ENCODE measurements around the gene ATP1B1. TPM values are rescaled to one million over a fixed set of nuclear protein-coding genes. Genes with fewer than 3 reads are reported as not detected.

The ATP1B1 gene
- total and polyA plus RNA-seq, 5 experiments from 2014 or later = 0.62 to 1.8 (median 0.97) TPM

DNA sequence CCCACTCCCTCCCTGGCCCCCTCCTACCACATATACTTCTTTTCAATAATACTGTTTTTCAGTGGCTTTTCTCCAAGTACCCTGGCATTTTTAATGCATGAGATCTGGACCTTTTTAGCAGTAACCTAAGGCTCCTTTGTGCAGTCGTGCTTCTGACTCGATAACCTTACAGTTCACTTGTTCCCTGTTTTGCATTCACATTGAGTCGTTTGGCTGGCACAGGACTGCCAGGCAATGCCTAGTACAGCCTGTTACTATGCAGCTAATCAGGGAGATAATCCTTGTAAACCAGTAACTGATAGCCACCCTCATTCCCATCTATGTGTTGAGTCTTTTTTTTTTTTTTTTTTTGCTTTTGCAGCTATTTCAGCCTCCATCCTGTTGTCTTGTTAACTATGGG, 3.7 kb downstream of the ATP1B1 start:
- ATAC-seq (no peak), DNase-seq (no peak)
- H3K9me3 Mint-ChIP-seq = no peaks in the 10 kb centered on the region
- POLR2A ChIA-PET = no interaction called here
- peaks cover 0 to 10% (median 4%) of the 10 kb centered on the region in 5 donors for H3K27me3 Mint-ChIP-seq
- peak overlapping the region in 1 of 10 donors; percentile 20 for H3K27ac Mint-ChIP-seq
- H3K4me3 Mint-ChIP-seq = peak overlapping the region in 4 of 10 donors; percentile 15 to 33 (median 24)
- H3K36me3 Mint-ChIP-seq = peaks cover 0 to 8% (median 4%) of the 10 kb centered on the region in 3 donors
- H3K4me1 Mint-ChIP-seq = peaks cover 15 to 43% (median 36%) of the 10 kb centered on the region in 4 donors

DNA sequence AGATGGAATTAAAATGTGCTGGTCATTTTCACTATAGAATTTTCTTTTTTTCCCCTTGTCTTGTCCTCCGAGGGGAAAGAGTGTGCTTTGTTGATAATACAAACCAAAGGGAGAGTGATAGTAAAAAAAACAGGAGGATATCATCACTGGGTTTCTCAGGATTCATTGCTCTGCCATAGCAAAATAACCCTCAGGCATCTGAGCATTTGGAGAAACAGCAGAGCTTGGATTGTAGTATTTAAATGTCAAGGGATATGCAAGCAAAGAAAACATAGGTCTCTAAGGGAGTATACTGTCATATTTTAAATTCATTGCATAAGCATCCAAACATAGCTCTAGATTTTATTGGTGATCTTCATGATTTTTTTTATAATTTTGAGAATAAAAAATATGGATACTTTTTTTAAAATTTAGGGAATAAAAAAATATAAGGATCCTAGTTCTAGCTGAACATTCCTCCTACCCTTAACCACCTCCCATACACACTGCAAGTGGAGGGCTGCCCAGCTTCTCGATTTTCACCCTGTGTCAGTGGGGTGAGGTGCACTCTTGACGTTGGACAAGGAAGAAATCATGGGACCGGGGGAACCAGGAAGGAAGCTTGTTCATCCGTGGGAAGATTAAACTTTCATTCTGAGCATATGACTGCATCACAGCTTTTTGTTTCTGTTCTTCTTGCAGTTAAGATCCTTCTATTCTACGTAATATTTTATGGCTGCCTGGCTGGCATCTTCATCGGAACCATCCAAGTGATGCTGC, 4.4 kb downstream of the ATP1B1 start:
- Mint-ChIP-seq H3K27me3 (peaks cover 0 to 10% (median 4%) of the 10 kb centered on the region in 5 donors), H3K36me3 (peaks cover 0 to 8% (median 4%) of the 10 kb centered on the region in 3 donors), H3K4me1 (peaks cover 15 to 41% (median 33%) of the 10 kb centered on the region in 4 donors), H3K4me3 (peak overlapping the region in 1 of 10 donors; percentile 4), H3K27ac (no peak overlapping the region), H3K9me3 (no peaks in the 10 kb centered on the region)
- ATAC-seq (no peak), DNase-seq (no peak)
- POLR2A ChIA-PET = interaction anchor here (0.6 kb wide), 1 partner anchor 1890 kb away, joined by 6 read pairs; the partner anchor contains the start of gene POU2F1

DNA sequence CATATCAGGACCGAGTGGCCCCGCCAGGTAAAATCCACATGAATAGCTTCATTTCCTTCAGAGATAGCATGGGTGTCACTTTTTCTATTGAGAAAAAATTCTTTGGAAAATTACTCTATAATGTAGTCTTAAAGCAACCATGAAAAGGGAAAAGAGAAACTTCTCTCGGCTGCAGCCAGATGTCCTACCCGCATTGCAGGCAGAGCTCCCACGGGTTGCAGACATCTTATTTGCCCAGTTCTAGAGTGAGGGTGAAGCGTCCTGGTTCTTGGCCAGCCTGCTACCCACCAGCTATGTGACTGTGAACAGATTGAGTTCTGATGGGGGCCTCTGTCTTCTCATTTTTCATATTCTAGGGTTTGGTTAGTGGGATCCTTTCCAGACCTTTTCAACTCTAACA, 5.0 kb downstream of the ATP1B1 start:
- peaks cover 0 to 10% (median 4%) of the 10 kb centered on the region in 5 donors for H3K27me3 Mint-ChIP-seq
- H3K27ac Mint-ChIP-seq = no peak overlapping the region
- peaks cover 15 to 46% (median 33%) of the 10 kb centered on the region in 4 donors for H3K4me1 Mint-ChIP-seq
- ATAC-seq (no peak), DNase-seq (no peak)
- peaks cover 0 to 8% (median 4%) of the 10 kb centered on the region in 3 donors for H3K36me3 Mint-ChIP-seq
- no peak overlapping the region for H3K4me3 Mint-ChIP-seq
- no peaks in the 10 kb centered on the region for H3K9me3 Mint-ChIP-seq
- POLR2A ChIA-PET = interaction anchor here (0.6 kb wide), 1 partner anchor 1891 kb away, joined by 6 read pairs; the partner anchor contains the start of gene POU2F1

DNA sequence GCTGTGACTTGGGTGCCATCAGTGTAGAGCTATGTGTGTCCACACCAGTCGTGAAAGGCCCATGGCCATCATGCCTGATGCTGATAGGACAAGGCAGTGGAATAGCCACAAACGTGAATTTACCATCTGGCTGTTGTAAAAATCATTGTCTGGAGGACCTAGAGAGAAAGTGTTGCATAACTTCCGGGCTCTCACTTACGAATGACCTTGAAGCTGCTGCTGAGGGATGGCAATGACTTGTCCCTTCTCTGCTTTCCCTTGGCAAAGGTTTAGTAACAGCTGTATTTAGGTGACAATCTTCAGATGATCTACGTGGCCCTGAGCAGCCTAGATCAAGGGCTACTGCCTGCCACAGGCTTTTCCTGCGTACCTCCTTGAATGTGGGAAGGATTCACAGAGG, 5.8 kb downstream of the ATP1B1 start:
- POLR2A ChIA-PET = no interaction called here
- no peak overlapping the region for H3K27ac Mint-ChIP-seq
- H3K27me3 Mint-ChIP-seq = peaks cover 0 to 7% (median 4%) of the 10 kb centered on the region in 5 donors

DNA sequence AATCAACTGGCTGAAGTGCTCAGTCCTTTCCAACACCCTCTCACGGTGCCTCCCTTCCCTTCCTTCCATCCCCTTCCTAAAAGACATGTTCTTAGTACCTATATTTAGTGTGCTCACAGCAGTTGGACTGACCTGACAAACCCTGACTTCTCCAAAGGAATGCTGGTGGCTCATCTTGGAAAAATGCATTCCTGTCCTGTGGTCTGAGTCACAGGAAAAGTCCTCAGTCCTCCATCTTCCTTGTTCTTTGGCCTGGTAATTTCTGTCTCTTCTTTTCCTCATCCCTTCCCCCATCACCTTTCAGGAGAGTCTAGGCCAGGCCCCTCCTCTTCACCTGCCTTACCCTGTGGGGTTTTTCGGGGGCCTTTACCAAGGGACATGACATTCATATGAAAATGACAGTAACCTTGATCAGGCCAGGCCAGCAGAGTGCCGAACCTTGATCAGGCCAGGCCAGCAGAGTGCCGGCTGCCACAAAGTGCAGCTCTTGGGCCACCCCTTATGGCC, 7.2 kb downstream of the ATP1B1 start:
- H3K27me3 Mint-ChIP-seq = peaks cover 0 to 4% (median 3%) of the 10 kb centered on the region in 5 donors
- H3K36me3 Mint-ChIP-seq = peaks cover 0 to 8% (median 4%) of the 10 kb centered on the region in 3 donors
- no peak for DNase-seq
- H3K4me1 Mint-ChIP-seq = peaks cover 9 to 34% (median 16%) of the 10 kb centered on the region in 4 donors
- H3K4me3 Mint-ChIP-seq = no peak overlapping the region
- POLR2A ChIA-PET = no interaction called here
- H3K27ac Mint-ChIP-seq = peak overlapping the region in 1 of 10 donors; percentile 48
- H3K9me3 Mint-ChIP-seq = no peaks in the 10 kb centered on the region
- no peak for ATAC-seq

More for the DNA sequence above, 5.8 kb downstream of the ATP1B1 start:
- DNase-seq (no peak), ATAC-seq (no peak)
- Mint-ChIP-seq H3K36me3 (peaks cover 0 to 8% (median 4%) of the 10 kb centered on the region in 3 donors), H3K4me3 (peak overlapping the region in 1 of 10 donors; percentile 20), H3K9me3 (no peaks in the 10 kb centered on the region), H3K4me1 (peaks cover 12 to 47% (median 29%) of the 10 kb centered on the region in 4 donors)

DNA sequence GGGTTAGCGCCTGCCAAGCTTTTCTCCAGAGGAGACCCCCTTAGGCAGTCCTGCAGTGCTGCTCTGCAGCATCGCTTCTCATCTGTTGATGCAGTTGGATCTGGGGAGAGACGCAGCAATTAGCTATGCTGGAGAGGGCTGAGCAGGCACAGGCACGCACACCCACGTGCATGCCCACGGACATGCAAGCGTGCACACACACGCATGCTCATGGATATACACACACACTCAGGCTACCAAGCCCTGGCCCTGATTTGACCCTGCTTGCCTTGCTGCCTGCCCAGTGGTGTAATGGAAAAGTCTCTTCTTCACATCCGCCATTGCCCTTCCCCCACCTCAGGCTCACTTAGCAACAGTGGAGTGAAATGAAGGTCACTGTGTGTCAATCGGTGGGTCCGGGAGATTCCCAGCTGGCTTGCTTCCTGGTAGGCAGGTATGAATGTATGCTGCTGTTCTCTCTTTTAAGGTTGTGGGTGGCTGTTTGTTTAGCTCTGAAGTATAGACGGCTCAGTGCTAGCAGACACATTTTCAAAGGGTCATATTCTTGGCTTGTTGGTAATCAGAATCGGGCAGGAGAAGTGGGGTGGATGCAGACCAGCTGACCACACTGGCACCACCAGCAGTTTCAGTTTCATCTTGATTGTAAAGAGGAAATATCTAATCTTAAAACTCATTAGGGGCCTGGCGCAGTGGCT, 9.5 kb downstream of the ATP1B1 start:
- Mint-ChIP-seq H3K4me1 (peaks cover 0 to 14% (median under 1%) of the 10 kb centered on the region in 4 donors), H3K9me3 (no peaks in the 10 kb centered on the region), H3K27me3 (peaks cover 0 to 4% (median 0%) of the 10 kb centered on the region in 5 donors), H3K4me3 (peak overlapping the region in 1 of 10 donors; percentile 58), H3K36me3 (peaks cover 0 to 8% (median 4%) of the 10 kb centered on the region in 3 donors), H3K27ac (peak overlapping the region in 1 of 10 donors; percentile 42)
- DNase-seq (no peak), ATAC-seq (no peak)
- POLR2A ChIA-PET = no interaction called here

DNA sequence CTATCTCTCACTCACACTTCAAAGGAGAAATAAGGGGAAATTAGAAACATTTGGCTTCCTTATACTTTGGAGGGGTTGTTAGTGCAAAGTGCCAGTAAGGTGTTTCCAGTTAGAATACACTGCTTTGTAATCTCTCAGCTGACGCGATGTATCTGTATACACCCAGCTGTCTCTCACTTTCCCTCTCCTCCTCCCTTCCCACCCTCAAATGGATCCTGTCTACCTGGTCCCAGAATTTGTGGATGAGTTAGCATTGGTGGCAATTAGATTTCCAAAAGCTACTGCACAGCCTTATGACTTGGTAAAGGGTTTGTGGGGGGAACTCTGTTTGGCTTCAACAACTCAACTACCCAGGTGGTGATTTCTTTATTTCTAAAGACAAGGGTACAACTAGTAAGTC, 10.5 kb downstream of the ATP1B1 start:
- peaks cover 0 to 13% (median under 1%) of the 10 kb centered on the region in 4 donors for H3K4me1 Mint-ChIP-seq

DNA sequence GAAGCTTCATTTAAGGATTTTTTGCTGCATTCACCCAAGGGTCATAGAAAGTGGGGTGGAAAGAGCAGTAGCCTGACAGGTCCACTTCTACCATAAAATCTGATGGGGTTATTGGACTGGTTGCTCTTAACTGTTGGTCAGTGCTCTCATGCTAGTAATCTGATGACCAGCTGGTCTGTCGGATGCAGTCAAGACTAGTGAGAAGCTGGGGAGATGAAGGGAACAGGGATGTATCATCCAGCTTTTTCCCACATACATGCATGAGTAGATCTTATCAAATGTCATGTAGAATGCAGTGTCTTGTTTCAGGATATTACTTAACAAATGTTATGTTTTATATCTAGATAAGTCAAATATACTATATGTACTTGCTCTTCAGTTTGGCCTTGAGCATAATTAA, 11.1 kb downstream of the ATP1B1 start:
- Mint-ChIP-seq H3K36me3 (peaks cover 0 to 3% (median 1%) of the 10 kb centered on the region in 3 donors), H3K27ac (peak overlapping the region in 1 of 10 donors; percentile 43), H3K9me3 (no peaks in the 10 kb centered on the region), H3K27me3 (peaks cover 0 to 4% (median 0%) of the 10 kb centered on the region in 5 donors), H3K4me3 (no peak overlapping the region), H3K4me1 (peaks cover 0 to 8% (median under 1%) of the 10 kb centered on the region in 4 donors)
- POLR2A ChIA-PET = no interaction called here
- DNase-seq (no peak), ATAC-seq (no peak)

More for the DNA sequence above, 10.5 kb downstream of the ATP1B1 start:
- ATAC-seq (no peak), DNase-seq (no peak)
- no peak overlapping the region for H3K27ac Mint-ChIP-seq
- peaks cover 0 to 4% (median 0%) of the 10 kb centered on the region in 5 donors for H3K27me3 Mint-ChIP-seq
- peaks cover 0 to 8% (median 2%) of the 10 kb centered on the region in 3 donors for H3K36me3 Mint-ChIP-seq
- no peak overlapping the region for H3K4me3 Mint-ChIP-seq
- no peaks in the 10 kb centered on the region for H3K9me3 Mint-ChIP-seq
- POLR2A ChIA-PET = no interaction called here

DNA sequence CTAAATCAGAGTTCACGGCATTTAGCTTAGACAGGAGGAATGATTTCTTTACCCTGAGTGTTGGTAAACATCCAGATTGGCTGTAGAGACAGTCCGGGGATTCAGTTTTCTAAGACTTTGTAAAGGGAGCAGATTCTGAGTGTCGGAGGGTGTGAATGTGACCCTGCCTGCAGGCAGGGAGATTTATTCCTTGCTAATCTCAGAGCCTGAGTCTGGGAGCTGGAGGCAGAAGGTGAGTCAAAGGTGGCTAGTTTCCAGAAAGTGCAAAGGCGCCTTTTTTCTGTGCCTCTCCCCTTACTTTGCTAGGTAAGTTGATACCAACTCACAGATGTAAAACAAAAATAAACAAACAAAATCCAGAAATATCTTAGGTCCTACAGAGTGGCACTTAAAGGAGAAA, 11.7 kb downstream of the ATP1B1 start:
- Mint-ChIP-seq H3K4me1 (peaks cover 0 to 8% (median under 1%) of the 10 kb centered on the region in 4 donors), H3K36me3 (peaks cover 0 to 3% (median 0%) of the 10 kb centered on the region in 3 donors), H3K4me3 (no peak overlapping the region), H3K27ac (no peak overlapping the region), H3K9me3 (no peaks in the 10 kb centered on the region), H3K27me3 (peaks cover 0 to 4% (median 0%) of the 10 kb centered on the region in 5 donors)
- ATAC-seq = no peak
- POLR2A ChIA-PET = no interaction called here
- DNase-seq = no peak

DNA sequence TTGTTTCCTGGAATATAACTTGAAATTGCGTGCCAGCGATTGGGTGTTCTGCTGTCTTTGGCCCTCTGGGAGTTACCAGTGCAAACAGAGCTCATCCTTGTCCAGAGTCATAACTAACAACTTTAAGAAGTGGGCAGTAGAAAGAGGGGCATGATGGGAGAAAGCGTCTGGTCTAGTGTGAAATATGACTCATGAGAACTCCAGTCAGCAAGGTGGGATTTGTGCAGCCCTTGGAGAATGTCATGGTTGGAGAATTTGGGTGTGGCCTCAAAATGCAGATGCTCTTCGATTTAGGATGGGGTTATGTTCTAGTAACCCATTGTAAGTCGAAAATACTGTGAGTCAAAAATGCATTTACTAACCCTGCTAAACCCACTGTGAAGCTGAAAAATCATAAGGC, 12.9 kb downstream of the ATP1B1 start:
- Mint-ChIP-seq H3K4me1 (peaks cover 0 to 8% (median 0%) of the 10 kb centered on the region in 4 donors), H3K27me3 (no peaks in the 10 kb centered on the region), H3K9me3 (no peaks in the 10 kb centered on the region), H3K27ac (no peak overlapping the region), H3K36me3 (no peaks in the 10 kb centered on the region), H3K4me3 (no peak overlapping the region)
- POLR2A ChIA-PET = no interaction called here
- no peak for ATAC-seq
- DNase-seq = no peak

DNA sequence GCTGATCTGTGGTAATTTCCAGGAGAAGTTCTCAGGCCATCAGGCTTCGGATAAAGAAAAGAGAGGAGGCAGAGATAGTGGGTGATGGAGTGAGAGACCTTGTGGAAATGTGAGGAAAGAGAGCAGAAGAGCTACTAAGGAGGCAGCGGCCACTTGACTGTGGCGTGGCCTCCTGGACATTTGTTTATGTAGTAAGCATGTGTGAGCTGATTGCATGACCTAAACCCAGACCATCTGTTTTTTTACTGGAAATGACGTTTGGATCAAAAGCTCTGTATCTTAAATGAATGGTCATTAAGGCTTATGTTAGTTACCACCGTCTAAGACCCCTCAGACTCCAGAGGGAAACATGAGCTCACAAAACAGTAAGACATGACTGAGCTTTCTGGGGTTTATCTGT, 13.6 kb downstream of the ATP1B1 start:
- no peak overlapping the region for H3K4me3 Mint-ChIP-seq
- POLR2A ChIA-PET = no interaction called here
- ATAC-seq (no peak), DNase-seq (no peak)
- H3K27ac Mint-ChIP-seq = no peak overlapping the region
- H3K36me3 Mint-ChIP-seq = peaks cover 0 to 2% (median 0%) of the 10 kb centered on the region in 3 donors
- no peaks in the 10 kb centered on the region for H3K9me3 Mint-ChIP-seq
- H3K27me3 Mint-ChIP-seq = no peaks in the 10 kb centered on the region
- peaks cover 0 to 8% (median 0%) of the 10 kb centered on the region in 4 donors for H3K4me1 Mint-ChIP-seq

DNA sequence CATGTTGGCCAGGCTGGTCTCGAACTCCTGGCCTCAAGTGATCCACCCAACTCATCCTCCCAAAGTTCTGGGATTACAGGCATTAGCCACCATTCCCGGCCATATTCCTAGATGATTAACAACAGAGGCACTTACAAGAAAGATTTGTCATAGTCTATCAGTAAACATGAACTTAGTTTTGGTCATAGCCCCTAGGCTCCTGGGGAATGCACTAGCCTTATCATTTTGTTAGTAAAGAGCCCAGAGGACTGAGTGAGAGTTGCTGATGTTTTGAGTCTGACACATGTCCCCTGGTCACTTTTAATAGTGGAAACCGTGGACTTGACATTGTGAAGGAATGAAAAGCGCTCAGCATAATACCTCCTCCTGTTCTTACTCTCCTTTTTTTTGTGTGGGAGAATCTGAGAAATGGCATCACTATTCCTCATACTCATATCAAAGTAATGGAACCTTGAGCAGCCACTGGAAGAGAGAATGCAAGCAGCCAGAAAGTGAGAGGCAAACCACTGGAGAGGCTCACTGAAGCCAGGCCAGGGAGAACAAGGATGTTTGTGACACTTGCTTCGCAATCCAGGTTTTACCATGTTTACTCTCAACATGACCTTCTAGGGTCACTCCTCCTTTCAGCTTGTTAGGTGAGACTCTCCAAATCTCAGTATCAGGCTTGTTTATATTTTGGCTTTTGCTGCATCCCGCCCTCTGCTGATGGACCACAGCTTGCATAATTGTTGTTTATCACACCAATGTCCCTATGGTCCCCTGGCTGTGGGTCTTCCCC, 14.8 kb downstream of the ATP1B1 start:
- POLR2A ChIA-PET = no interaction called here
- no peak overlapping the region for H3K4me3 Mint-ChIP-seq
- peaks cover 0 to 5% (median 0%) of the 10 kb centered on the region in 4 donors for H3K4me1 Mint-ChIP-seq
- no peak for ATAC-seq
- no peak for DNase-seq
- H3K27me3 Mint-ChIP-seq = no peaks in the 10 kb centered on the region
- H3K9me3 Mint-ChIP-seq = no peaks in the 10 kb centered on the region
- peaks cover 0 to 2% (median 0%) of the 10 kb centered on the region in 3 donors for H3K36me3 Mint-ChIP-seq
- no peak overlapping the region for H3K27ac Mint-ChIP-seq
